GM19043 (cell line): ENCODE measurements around the gene TIA1.
"Not testable (repeated sequence)": the region's sequence is repeated elsewhere in the genome, so short reads cannot be mapped to it uniquely, and the experiment has no call there.

Source experiments
- ATAC-seq: cut with Tn5 transposase; IDR thresholded peaks from one replicate; pipeline ENCODE4 v1.9.1; 2021; ENCODE audit warnings: low read depth; ENCODE audit not compliant: unreplicated experiment

Gene TIA1

GRCh38 chr2:70169654-70170245, 78.7 kb downstream of the TIA1 start:
- ATAC-seq: not testable (repeated sequence)

- peak; percentile 92 for ATAC-seq
Observed at GRCh38 chr2:70161069-70161534, 87.3 kb downstream of the TIA1 start.

- ATAC-seq: no peak
Observed at GRCh38 chr2:70160545-70160944, 87.9 kb downstream of the TIA1 start.
